ENCODE results near the gene TINAGL1. TPM values are rescaled to one million over a fixed set of nuclear protein-coding genes. Genes with fewer than 3 reads are reported as not detected.

The TINAGL1 gene
- total and polyA plus RNA-seq, 2 of the 13 experiments (the other 11 are each of a cell fraction or from before 2014, with no cell fraction given) = 24.7 to 76.8 TPM

GRCh38 chr1:31548907-31549808 is 27.2 kb upstream of the TINAGL1 start (continued):
- TF ChIP-seq XRCC5 (optimal IDR thresholded peaks at IDR 0.05; ENCODE audit: low read length) (peak; percentile 12), ZBTB39 (CRISPR knock-in tag; IDR thresholded peaks at IDR 0.05) (no peak), PRDM4 (CRISPR knock-in tag; IDR thresholded peaks at IDR 0.05; ENCODE audit: borderline replicate concordance) (no peak), ARHGAP35 (CRISPR knock-in tag; IDR thresholded peaks at IDR 0.05; ENCODE audit: borderline replicate concordance) (no peak), SETDB1 (CRISPR knock-in tag; IDR thresholded peaks at IDR 0.05; ENCODE audit: borderline replicate concordance) (no peak), SMC3 (IDR thresholded peaks at IDR 0.05; ENCODE audit: low read length) (peak; percentile 96), HNRNPUL1 (IDR thresholded peaks at IDR 0.05; ENCODE audit: low read depth, low read length) (no peak), HDAC1 (CRISPR knock-in tag; IDR thresholded peaks at IDR 0.05) (0 out of 2 replicates have a peak, but pooled peaks have one; percentile 51), GTF3A (CRISPR knock-in tag; conservative IDR thresholded peaks at IDR 0.05) (no peak), ZNF121 (CRISPR knock-in tag; IDR thresholded peaks at IDR 0.05) (no peak), KLF9 (CRISPR knock-in tag; IDR thresholded peaks at IDR 0.05; ENCODE audit: low read depth) (0 out of 2 replicates have a peak, but pooled peaks have one; percentile 22), RARG (CRISPR knock-in tag; IDR thresholded peaks at IDR 0.05; ENCODE audit: low read depth) (no peak), RNF219 (CRISPR knock-in tag; IDR thresholded peaks at IDR 0.05) (no peak), FOXP4 (CRISPR knock-in tag; IDR thresholded peaks at IDR 0.05) (0 out of 2 replicates have a peak, but pooled peaks have one; percentile 22), ZNF614 (CRISPR knock-in tag; IDR thresholded peaks at IDR 0.05; ENCODE audit: borderline replicate concordance) (peak; percentile 51), IKZF4 (CRISPR knock-in tag; IDR thresholded peaks at IDR 0.05; ENCODE audit: borderline replicate concordance, low read depth, not compliant biosample characterization) (no peak), KAT7 (CRISPR knock-in tag; IDR thresholded peaks at IDR 0.05; ENCODE audit: borderline replicate concordance) (no peak; the same call in 1 of the 2 replicates), ZNF432 (CRISPR knock-in tag; IDR thresholded peaks at IDR 0.05; ENCODE audit: borderline replicate concordance) (no peak)

Measured in HepG2 (cell line).